ENCODE measurements around the gene TSR3.

TSR3 gene

GRCh38 chr16:1378087-1378803 is 26.6 kb upstream of the TSR3 start:
- TF ChIP-seq FOXM1 (IDR thresholded peaks at IDR 0.05; ENCODE audit: borderline replicate concordance, low read depth) (no peak), NFIC (IDR thresholded peaks at IDR 0.05) (peak; percentile 25; the same call in 1 of the 2 replicates), MAX (IDR thresholded peaks at IDR 0.05) (no peak), TEAD4 (IDR thresholded peaks at IDR 0.05) (no peak), YY1 (IDR thresholded peaks at IDR 0.05; ENCODE audit: low read depth) (no peak), CEBPB (IDR thresholded peaks at IDR 0.05) (no peak), RAD21 (IDR thresholded peaks at IDR 0.05; ENCODE audit: low read depth) (no peak)

- TF ChIP-seq FOXM1 (IDR thresholded peaks at IDR 0.05; ENCODE audit: borderline replicate concordance, low read depth) (no peak), TAF1 (IDR thresholded peaks at IDR 0.05; ENCODE audit: low read depth) (no peak), CREB1 (IDR thresholded peaks at IDR 0.05; ENCODE audit: low read depth) (no peak), CEBPB (IDR thresholded peaks at IDR 0.05) (no peak), TCF12 (IDR thresholded peaks at IDR 0.05; ENCODE audit: low read depth) (no peak), RAD21 (IDR thresholded peaks at IDR 0.05; ENCODE audit: low read depth) (no peak), REST (IDR thresholded peaks at IDR 0.05; ENCODE audit: low read depth) (no peak), YY1 (IDR thresholded peaks at IDR 0.05; ENCODE audit: low read depth) (no peak), TEAD4 (IDR thresholded peaks at IDR 0.05) (no peak)
Observed at GRCh38 chr16:1377406-1378010, 25.8 kb upstream of the TSR3 start.

- no peak for TF ChIP-seq REST (IDR thresholded peaks at IDR 0.05; ENCODE audit: low read depth)
- no peak for TF ChIP-seq CEBPB (IDR thresholded peaks at IDR 0.05)
- no peak for TF ChIP-seq ZBTB7A (IDR thresholded peaks at IDR 0.05; ENCODE audit: low read depth)
- no peak for TF ChIP-seq EGR1 (IDR thresholded peaks at IDR 0.05)
- no peak for TF ChIP-seq TAF1 (IDR thresholded peaks at IDR 0.05; ENCODE audit: low read depth)
- TF ChIP-seq TEAD4 (IDR thresholded peaks at IDR 0.05) = no peak
- TF ChIP-seq YY1 (IDR thresholded peaks at IDR 0.05; ENCODE audit: low read depth) = no peak
- no peak for TF ChIP-seq USF1 (IDR thresholded peaks at IDR 0.05)
- TF ChIP-seq TCF12 (IDR thresholded peaks at IDR 0.05; ENCODE audit: low read depth) = no peak
- no peak for TF ChIP-seq CREB1 (IDR thresholded peaks at IDR 0.05; ENCODE audit: low read depth)
- no peak for TF ChIP-seq RAD21 (IDR thresholded peaks at IDR 0.05; ENCODE audit: low read depth)
- TF ChIP-seq NFIC (IDR thresholded peaks at IDR 0.05) = no peak
- TF ChIP-seq EP300 (IDR thresholded peaks at IDR 0.05; ENCODE audit: borderline replicate concordance) = no peak
- no peak for TF ChIP-seq MAX (IDR thresholded peaks at IDR 0.05)
Observed at GRCh38 chr16:1375741-1376410, 24.2 kb upstream of the TSR3 start.

- TF ChIP-seq RAD21 (IDR thresholded peaks at IDR 0.05; ENCODE audit: low read depth) = no peak
- TF ChIP-seq EGR1 (IDR thresholded peaks at IDR 0.05) = no peak
- no peak for TF ChIP-seq TCF12 (IDR thresholded peaks at IDR 0.05; ENCODE audit: low read depth)
Observed at GRCh38 chr16:1375298-1375640, 23.6 kb upstream of the TSR3 start.

- TF ChIP-seq USF1 (IDR thresholded peaks at IDR 0.05) = no peak
- no peak for TF ChIP-seq CEBPB (IDR thresholded peaks at IDR 0.05)
- TF ChIP-seq NFIC (IDR thresholded peaks at IDR 0.05) = no peak
- TF ChIP-seq RAD21 (IDR thresholded peaks at IDR 0.05; ENCODE audit: low read depth) = no peak
- no peak for TF ChIP-seq REST (IDR thresholded peaks at IDR 0.05; ENCODE audit: low read depth)
- no peak for TF ChIP-seq CREB1 (IDR thresholded peaks at IDR 0.05; ENCODE audit: low read depth)
- no peak for TF ChIP-seq YY1 (IDR thresholded peaks at IDR 0.05; ENCODE audit: low read depth)
- TF ChIP-seq MAX (IDR thresholded peaks at IDR 0.05) = no peak
- TF ChIP-seq FOXM1 (IDR thresholded peaks at IDR 0.05; ENCODE audit: borderline replicate concordance, low read depth) = no peak
Observed at GRCh38 chr16:1374418-1375297, 23.0 kb upstream of the TSR3 start.

All from Ishikawa (cell line).